Type B pancreatic cell (in vitro differentiated cells): ENCODE data around the gene NGFR. TPM values are rescaled to one million over a fixed set of nuclear protein-coding genes. Genes with fewer than 3 reads are reported as not detected.
A peak's percentile ranks its signal among the peaks of the same experiment; 100 is the strongest.

Source experiments
- DNase-seq: peaks from one replicate; pipeline ENCODE4 v3.0.0; 2021; ENCODE audit warnings: mixed read lengths; ENCODE audit not compliant: unreplicated experiment; ENCODE audit errors: extremely low spot score
- H3K27ac Mint-ChIP-seq: 2 replicates; pipeline ENCODE4 v1.8.0; 2021; ENCODE audit warnings: mild to moderate bottlenecking, mixed read lengths
- H3K27me3 Mint-ChIP-seq: 2 replicates; pipeline ENCODE4 v1.8.0; 2021; ENCODE audit warnings: mixed read lengths
- H3K36me3 Mint-ChIP-seq: 2 replicates; pipeline ENCODE4 v1.8.0; 2021; ENCODE audit warnings: mixed read lengths
- H3K4me1 Mint-ChIP-seq: one replicate; pipeline ENCODE4 v1.8.0; 2021; ENCODE audit warnings: mixed read lengths; ENCODE audit not compliant: unreplicated experiment
- H3K4me3 Mint-ChIP-seq: 2 replicates; pipeline ENCODE4 v1.8.0; 2021; ENCODE audit warnings: mild to moderate bottlenecking, mixed read lengths
- H3K9me3 Mint-ChIP-seq: 2 replicates; pipeline ENCODE4 v1.8.0; 2021; ENCODE audit warnings: mixed read lengths
- total RNA-seq: library from RNA; stranded (reverse); gene quantifications from 2 replicates; pipeline ENCODE4 v1.2.1, GENCODE V29; 2021; ENCODE audit warnings: low replicate concordance
- TF ChIP-seq, protein P1 (sequence below): fragments of 200-600 bp; sonication (generic); conservative IDR thresholded peaks from 2 replicates; pipeline ENCODE4 v1.5.0; 2021; ENCODE audit warnings: antibody characterized with exemption, mild to moderate bottlenecking

Gene NGFR
- total RNA-seq, 1 donor from 2014 or later, result 41.3 TPM

DNA sequence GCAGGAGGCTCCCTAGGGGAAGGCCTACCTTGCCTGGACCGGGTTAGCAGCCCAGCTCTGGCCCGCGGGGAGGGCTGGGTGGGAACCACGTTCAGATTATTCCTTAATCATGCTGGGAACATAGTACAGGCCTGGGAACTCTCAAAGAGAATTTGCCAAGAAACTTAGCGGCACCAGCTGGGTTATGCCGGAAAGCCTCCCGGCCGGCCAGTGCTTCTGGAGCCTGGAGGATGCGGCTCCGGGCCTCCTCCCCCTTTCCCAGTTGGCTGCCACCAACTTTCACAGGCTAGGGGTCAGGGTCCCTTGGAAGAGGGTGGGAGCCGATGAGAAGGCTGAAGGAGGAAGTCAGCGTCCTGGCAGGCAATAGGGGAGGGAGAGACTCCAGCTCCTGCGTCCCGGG is 10.8 kb downstream of the NGFR start:
- no peak overlapping the region for H3K4me3 Mint-ChIP-seq
- H3K36me3 Mint-ChIP-seq, result peaks cover 4% of the 10 kb centered on the region

DNA sequence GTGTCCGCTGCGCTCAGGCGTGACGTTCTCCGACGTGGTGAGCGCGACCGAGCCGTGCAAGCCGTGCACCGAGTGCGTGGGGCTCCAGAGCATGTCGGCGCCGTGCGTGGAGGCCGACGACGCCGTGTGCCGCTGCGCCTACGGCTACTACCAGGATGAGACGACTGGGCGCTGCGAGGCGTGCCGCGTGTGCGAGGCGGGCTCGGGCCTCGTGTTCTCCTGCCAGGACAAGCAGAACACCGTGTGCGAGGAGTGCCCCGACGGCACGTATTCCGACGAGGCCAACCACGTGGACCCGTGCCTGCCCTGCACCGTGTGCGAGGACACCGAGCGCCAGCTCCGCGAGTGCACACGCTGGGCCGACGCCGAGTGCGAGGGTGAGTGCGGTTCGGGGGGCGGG is 11.2 kb downstream of the NGFR start:
- no peak for DNase-seq
- Mint-ChIP-seq H3K27me3 (peaks cover 22% of the 10 kb centered on the region), H3K4me3 (no peak overlapping the region), H3K9me3 (no peaks in the 10 kb centered on the region), H3K27ac (no peak overlapping the region), H3K36me3 (peaks cover 8% of the 10 kb centered on the region), H3K4me1 (peaks cover 31% of the 10 kb centered on the region)
- TF ChIP-seq, protein P1, sequence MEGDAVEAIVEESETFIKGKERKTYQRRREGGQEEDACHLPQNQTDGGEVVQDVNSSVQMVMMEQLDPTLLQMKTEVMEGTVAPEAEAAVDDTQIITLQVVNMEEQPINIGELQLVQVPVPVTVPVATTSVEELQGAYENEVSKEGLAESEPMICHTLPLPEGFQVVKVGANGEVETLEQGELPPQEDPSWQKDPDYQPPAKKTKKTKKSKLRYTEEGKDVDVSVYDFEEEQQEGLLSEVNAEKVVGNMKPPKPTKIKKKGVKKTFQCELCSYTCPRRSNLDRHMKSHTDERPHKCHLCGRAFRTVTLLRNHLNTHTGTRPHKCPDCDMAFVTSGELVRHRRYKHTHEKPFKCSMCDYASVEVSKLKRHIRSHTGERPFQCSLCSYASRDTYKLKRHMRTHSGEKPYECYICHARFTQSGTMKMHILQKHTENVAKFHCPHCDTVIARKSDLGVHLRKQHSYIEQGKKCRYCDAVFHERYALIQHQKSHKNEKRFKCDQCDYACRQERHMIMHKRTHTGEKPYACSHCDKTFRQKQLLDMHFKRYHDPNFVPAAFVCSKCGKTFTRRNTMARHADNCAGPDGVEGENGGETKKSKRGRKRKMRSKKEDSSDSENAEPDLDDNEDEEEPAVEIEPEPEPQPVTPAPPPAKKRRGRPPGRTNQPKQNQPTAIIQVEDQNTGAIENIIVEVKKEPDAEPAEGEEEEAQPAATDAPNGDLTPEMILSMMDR, result no peak

More for the DNA sequence above, 10.8 kb downstream of the NGFR start:
- Mint-ChIP-seq H3K4me1 (peaks cover 28% of the 10 kb centered on the region), H3K27me3 (peaks cover 22% of the 10 kb centered on the region), H3K9me3 (no peaks in the 10 kb centered on the region), H3K27ac (no peak overlapping the region)
- TF ChIP-seq, protein P1, result no peak
- no peak for DNase-seq

DNA sequence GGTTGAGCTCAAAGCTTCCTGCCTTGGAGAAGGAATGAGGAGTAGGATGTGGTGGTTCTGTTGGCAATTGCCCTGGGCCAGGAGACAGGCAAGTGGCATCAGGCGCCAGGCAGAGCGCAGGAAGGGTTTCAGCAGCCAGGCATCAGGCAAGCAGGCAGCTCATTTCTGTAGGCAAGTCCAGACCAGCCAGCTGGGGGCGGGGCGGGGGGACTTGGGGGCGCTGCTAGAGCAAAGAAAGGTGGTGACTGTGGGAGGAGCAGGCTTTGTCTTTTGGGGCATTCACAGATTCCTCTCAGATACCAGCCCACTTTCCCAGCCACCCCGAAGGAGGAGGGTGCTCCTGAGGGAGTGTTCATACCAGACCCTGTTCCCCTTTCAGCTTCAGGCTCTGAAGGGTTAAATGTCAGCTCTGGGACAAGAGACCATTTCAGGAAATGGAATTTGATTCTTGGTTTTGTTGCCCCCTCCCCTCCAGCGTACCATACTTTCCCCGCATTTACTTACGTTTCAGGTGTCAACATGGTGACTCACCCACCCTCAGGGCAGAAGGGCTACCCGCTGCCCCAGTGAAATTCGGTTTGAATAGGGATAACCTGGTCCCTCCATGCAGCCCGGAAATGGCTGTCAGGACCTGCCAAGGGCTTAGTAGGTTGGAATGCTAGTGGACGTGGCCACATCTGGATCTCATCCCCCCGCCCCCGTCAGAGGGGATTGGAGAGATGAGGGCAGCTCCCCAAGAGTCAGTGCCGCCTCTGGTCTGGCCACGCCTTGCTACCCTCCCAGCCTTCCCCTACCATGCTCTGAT is 13.2 kb downstream of the NGFR start:
- no peak for DNase-seq
- H3K4me1 Mint-ChIP-seq, result peaks cover 25% of the 10 kb centered on the region
- H3K27ac Mint-ChIP-seq, result peak overlapping the region; percentile 46

DNA sequence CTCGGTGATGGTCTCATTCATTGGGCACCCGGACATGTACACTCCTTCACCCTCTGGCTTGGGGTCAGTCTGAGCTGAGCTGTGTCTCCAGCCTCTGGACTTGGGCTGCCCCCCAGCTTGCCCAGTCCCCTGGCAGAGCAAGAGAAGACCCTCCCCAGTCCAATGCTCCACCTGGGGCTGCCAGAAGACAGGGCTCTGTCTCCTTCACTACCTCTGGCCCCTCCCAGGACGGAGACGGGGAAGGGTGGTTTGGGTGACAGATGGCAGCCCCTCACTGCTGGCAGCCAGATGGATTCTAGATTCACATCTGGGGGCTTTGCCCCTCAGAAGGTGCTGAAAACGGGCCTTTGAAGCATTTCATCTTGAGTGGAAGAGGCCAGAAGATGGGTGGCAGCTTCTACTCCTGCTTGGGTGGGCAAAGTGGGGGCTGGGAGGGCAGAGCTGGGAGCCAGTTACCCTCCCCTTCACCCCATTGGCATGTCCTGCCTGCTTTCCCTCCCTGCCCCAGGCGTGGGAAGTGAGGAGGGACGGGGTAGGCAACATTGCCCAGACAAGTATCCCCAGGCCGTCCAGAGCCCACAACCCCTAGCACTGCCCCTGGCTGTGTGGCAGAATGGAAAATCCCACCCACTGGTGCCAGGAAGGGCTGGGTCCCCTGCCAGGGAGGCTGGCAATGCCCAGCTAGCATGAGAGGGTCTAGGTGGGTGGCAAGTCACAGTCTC is 13.9 kb downstream of the NGFR start:
- peaks cover 29% of the 10 kb centered on the region for H3K4me1 Mint-ChIP-seq

More for the DNA sequence above, 13.2 kb downstream of the NGFR start:
- H3K27me3 Mint-ChIP-seq, result peaks cover 14% of the 10 kb centered on the region
- H3K4me3 Mint-ChIP-seq, result peak overlapping the region; percentile 34
- no peaks in the 10 kb centered on the region for H3K9me3 Mint-ChIP-seq
- peaks cover 10% of the 10 kb centered on the region for H3K36me3 Mint-ChIP-seq
- TF ChIP-seq, protein P1, result no peak

DNA sequence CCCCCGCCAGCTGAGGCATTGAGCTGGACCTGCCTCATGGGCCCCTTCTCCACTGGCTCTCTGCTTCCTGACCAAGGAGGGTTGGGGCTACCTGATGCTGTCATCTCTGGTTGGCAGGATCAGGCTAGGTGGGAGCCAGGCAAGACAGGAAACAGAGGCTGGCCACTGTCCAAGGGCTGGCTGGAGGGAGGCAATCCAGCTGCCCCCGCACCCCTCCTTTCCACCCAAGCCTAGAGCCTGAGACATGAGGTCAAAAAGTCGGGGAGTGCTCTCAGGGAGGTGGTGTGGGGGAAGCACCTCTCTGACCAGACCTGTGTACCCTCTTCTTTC is 14.5 kb downstream of the NGFR start:
- Mint-ChIP-seq H3K4me1 (peaks cover 33% of the 10 kb centered on the region), H3K27me3 (peaks cover 5% of the 10 kb centered on the region), H3K4me3 (no peak overlapping the region), H3K9me3 (no peaks in the 10 kb centered on the region), H3K27ac (no peak overlapping the region), H3K36me3 (peaks cover 10% of the 10 kb centered on the region)
- no peak for DNase-seq
- TF ChIP-seq, protein P1, result no peak

More for the DNA sequence above, 13.9 kb downstream of the NGFR start:
- H3K27ac Mint-ChIP-seq, result peak overlapping the region; percentile 46
- TF ChIP-seq, protein P1, result no peak
- H3K4me3 Mint-ChIP-seq, result no peak overlapping the region
- no peak for DNase-seq
- H3K36me3 Mint-ChIP-seq, result peaks cover 10% of the 10 kb centered on the region
- peaks cover 9% of the 10 kb centered on the region for H3K27me3 Mint-ChIP-seq
- no peaks in the 10 kb centered on the region for H3K9me3 Mint-ChIP-seq
